ENCODE data around the gene WDCP. TPM values are rescaled to one million over a fixed set of nuclear protein-coding genes. Genes with fewer than 3 reads are reported as not detected.
A peak's percentile ranks its signal among the peaks of the same experiment; 100 is the strongest.
"Not testable (repeated sequence)": the region's sequence is repeated elsewhere in the genome, so short reads cannot be mapped to it uniquely, and the experiment has no call there.

Gene WDCP
- total and polyA plus RNA-seq, 5 experiments from 2014 or later: 3.4 to 15.6 (median 6.5) TPM

- POLR2A ChIA-PET: interaction anchor here (6.7 kb wide), 1 partner anchor 32 kb away, joined by 48 read pairs; the partner anchor contains the start of gene SF3B6
- Mint-ChIP-seq H3K4me3 (peak overlapping the region in 9 of 10 donors; percentile 93 to 99 (median 96)), H3K4me1 (peaks cover 12 to 37% (median 30%) of the 10 kb centered on the region in 4 donors), H3K36me3 (peaks cover 0 to 4% (median 0%) of the 10 kb centered on the region in 3 donors), H3K27ac (peak overlapping the region in 2 of 10 donors; percentile 24 to 27), H3K9me3 (no peaks in the 10 kb centered on the region), H3K27me3 (peaks cover 0 to 5% (median 1%) of the 10 kb centered on the region in 5 donors)
- no peak for DNase-seq
- no peak for ATAC-seq
Observed at GRCh38 chr2:24045511-24046508, 1.4 kb downstream of the WDCP start.

GRCh38 chr2:24043133-24043532, 4.1 kb downstream of the WDCP start:
- DNase-seq, ATAC-seq, H3K27me3 Mint-ChIP-seq, H3K9me3 Mint-ChIP-seq, H3K4me3 Mint-ChIP-seq: not testable (repeated sequence)
- Mint-ChIP-seq H3K27ac (peak overlapping the region in 1 of 10 donors; percentile 62), H3K4me1 (peaks cover 14 to 33% (median 28%) of the 10 kb centered on the region in 4 donors), H3K36me3 (peaks cover 0 to 17% (median 14%) of the 10 kb centered on the region in 3 donors)
- POLR2A ChIA-PET: interaction anchor here (0.7 kb wide), 2 partner anchors 15 to 58 kb away, joined by 3 read pairs; no protein-coding TSS in a partner anchor

- ATAC-seq (no peak), DNase-seq (no peak)
- Mint-ChIP-seq H3K36me3 (peaks cover 0 to 37% (median 18%) of the 10 kb centered on the region in 3 donors), H3K9me3 (no peaks in the 10 kb centered on the region), H3K4me3 (no peak overlapping the region), H3K27me3 (no peaks in the 10 kb centered on the region), H3K27ac (no peak overlapping the region), H3K4me1 (peaks cover 10 to 25% (median 19%) of the 10 kb centered on the region in 4 donors)
- POLR2A ChIA-PET: no interaction called here
Observed at GRCh38 chr2:24040511-24040910, 6.7 kb downstream of the WDCP start.

GRCh38 chr2:24038786-24039499, 8.2 kb downstream of the WDCP start:
- peaks cover 0 to 37% (median 18%) of the 10 kb centered on the region in 3 donors for H3K36me3 Mint-ChIP-seq
- no peaks in the 10 kb centered on the region for H3K9me3 Mint-ChIP-seq
- POLR2A ChIA-PET: no interaction called here
- H3K27ac Mint-ChIP-seq: no peak overlapping the region
- no peak overlapping the region for H3K4me3 Mint-ChIP-seq
- H3K4me1 Mint-ChIP-seq: peaks cover 6 to 18% (median 15%) of the 10 kb centered on the region in 4 donors
- DNase-seq (no peak), ATAC-seq (no peak)
- H3K27me3 Mint-ChIP-seq: no peaks in the 10 kb centered on the region

- POLR2A ChIA-PET: interaction anchor here (0.9 kb wide), 1 partner anchor 21 kb away, joined by 3 read pairs; the partner anchor contains the start of gene WDCP
Observed at GRCh38 chr2:24026233-24026632, 21.0 kb downstream of the WDCP start.

GRCh38 chr2:24024996-24025663, 22.1 kb downstream of the WDCP start:
- DNase-seq (no peak), ATAC-seq (no peak)
- Mint-ChIP-seq H3K27ac (peak overlapping the region in 1 of 10 donors; percentile 87), H3K27me3 (no peaks in the 10 kb centered on the region), H3K9me3 (no peaks in the 10 kb centered on the region), H3K4me1 (peaks cover 0 to 8% (median 3%) of the 10 kb centered on the region in 4 donors), H3K4me3 (no peak overlapping the region), H3K36me3 (peaks cover 0 to 59% (median 15%) of the 10 kb centered on the region in 3 donors)
- POLR2A ChIA-PET: no interaction called here

More at GRCh38 chr2:24026233-24026632, 21.0 kb downstream of the WDCP start:
- peaks cover 0 to 10% (median 3%) of the 10 kb centered on the region in 4 donors for H3K4me1 Mint-ChIP-seq
- DNase-seq (no peak), ATAC-seq (no peak)
- H3K36me3 Mint-ChIP-seq: peaks cover 0 to 68% (median 22%) of the 10 kb centered on the region in 3 donors
- H3K4me3 Mint-ChIP-seq: no peak overlapping the region
- H3K27me3 Mint-ChIP-seq: no peaks in the 10 kb centered on the region
- no peak overlapping the region for H3K27ac Mint-ChIP-seq
- no peaks in the 10 kb centered on the region for H3K9me3 Mint-ChIP-seq

GRCh38 chr2:24024018-24024417, 23.2 kb downstream of the WDCP start:
- DNase-seq: no peak
- peak overlapping the region in 1 of 10 donors; percentile 87 for H3K27ac Mint-ChIP-seq
- peaks cover 0 to 8% (median 3%) of the 10 kb centered on the region in 4 donors for H3K4me1 Mint-ChIP-seq
- no peaks in the 10 kb centered on the region for H3K27me3 Mint-ChIP-seq
- no peak overlapping the region for H3K4me3 Mint-ChIP-seq
- H3K9me3 Mint-ChIP-seq: no peaks in the 10 kb centered on the region
- POLR2A ChIA-PET: no interaction called here
- peaks cover 0 to 48% (median 7%) of the 10 kb centered on the region in 3 donors for H3K36me3 Mint-ChIP-seq
- ATAC-seq: no peak

- Mint-ChIP-seq H3K36me3 (peaks cover 0 to 38% (median 4%) of the 10 kb centered on the region in 3 donors), H3K4me1 (peaks cover 0 to 8% (median 3%) of the 10 kb centered on the region in 4 donors), H3K27me3 (peaks cover 0 to 2% (median 0%) of the 10 kb centered on the region in 5 donors), H3K9me3 (no peaks in the 10 kb centered on the region), H3K27ac (peak overlapping the region in 1 of 10 donors; percentile 35), H3K4me3 (no peak overlapping the region)
- POLR2A ChIA-PET: interaction anchor here (1.4 kb wide), 1 partner anchor 11 kb away, joined by 8 read pairs; no protein-coding TSS in a partner anchor
- ATAC-seq (no peak), DNase-seq (no peak)
Observed at GRCh38 chr2:24022975-24023575, 24.1 kb downstream of the WDCP start.

- H3K9me3 Mint-ChIP-seq: no peaks in the 10 kb centered on the region
- H3K4me3 Mint-ChIP-seq: no peak overlapping the region
- POLR2A ChIA-PET: interaction anchor here (1.4 kb wide), 1 partner anchor 12 kb away, joined by 8 read pairs; no protein-coding TSS in a partner anchor
- peaks cover 0 to 10% (median 3%) of the 10 kb centered on the region in 4 donors for H3K4me1 Mint-ChIP-seq
- no peak for ATAC-seq
- H3K27me3 Mint-ChIP-seq: peaks cover 0 to 3% (median 0%) of the 10 kb centered on the region in 5 donors
- DNase-seq: no peak
- H3K27ac Mint-ChIP-seq: no peak overlapping the region
- H3K36me3 Mint-ChIP-seq: peaks cover 0 to 33% (median 3%) of the 10 kb centered on the region in 3 donors
Observed at GRCh38 chr2:24022324-24022974, 24.7 kb downstream of the WDCP start.

GRCh38 chr2:24021122-24021998, 25.8 kb downstream of the WDCP start:
- peaks cover 0 to 26% (median 2%) of the 10 kb centered on the region in 3 donors for H3K36me3 Mint-ChIP-seq
- H3K27me3 Mint-ChIP-seq: peaks cover 0 to 3% (median 0%) of the 10 kb centered on the region in 5 donors
- POLR2A ChIA-PET: interaction anchor here (1.4 kb wide), 1 partner anchor 13 kb away, joined by 8 read pairs; no protein-coding TSS in a partner anchor
- DNase-seq: no peak
- H3K9me3 Mint-ChIP-seq: no peaks in the 10 kb centered on the region
- no peak for ATAC-seq
- H3K4me1 Mint-ChIP-seq: peaks cover 0 to 8% (median 2%) of the 10 kb centered on the region in 4 donors
- H3K27ac Mint-ChIP-seq: no peak overlapping the region
- no peak overlapping the region for H3K4me3 Mint-ChIP-seq

Data from naive thymus-derived CD8-positive, alpha-beta T cell (primary cell).